H1 (cell line): Measurements from ENCODE around the gene TUBA4B.

Experiments used
- NRF1 ChIP-seq: IDR thresholded peaks from 2 replicates; pipeline ENCODE4 v1.6.1; 2011; ENCODE audit warnings: mild to moderate bottlenecking, low read depth, low read length, improper control_type of control experiment
- TAF1 ChIP-seq: IDR thresholded peaks from 2 replicates; pipeline ENCODE4 v1.6.1; 2011; ENCODE audit warnings: mild to moderate bottlenecking, low read depth, low read length
- TF ChIP-seq, protein P1 (sequence below), 3 experiments: IDR thresholded peaks; 1 replicate in 2 of 3; 2 replicates in 1 of 3; pipeline versions ENCODE4 v1.5.1 to v1.6.1; 2011; ENCODE audit warnings: low read length in 3 of 3, mild to moderate bottlenecking in 3 of 3, inconsistent platforms in 2 of 3, low read depth in 1 of 3, moderate library complexity in 1 of 3; ENCODE audit not compliant: insufficient read depth in 1 of 3; ENCODE audit errors: control extremely low read depth in 1 of 3

DNA sequence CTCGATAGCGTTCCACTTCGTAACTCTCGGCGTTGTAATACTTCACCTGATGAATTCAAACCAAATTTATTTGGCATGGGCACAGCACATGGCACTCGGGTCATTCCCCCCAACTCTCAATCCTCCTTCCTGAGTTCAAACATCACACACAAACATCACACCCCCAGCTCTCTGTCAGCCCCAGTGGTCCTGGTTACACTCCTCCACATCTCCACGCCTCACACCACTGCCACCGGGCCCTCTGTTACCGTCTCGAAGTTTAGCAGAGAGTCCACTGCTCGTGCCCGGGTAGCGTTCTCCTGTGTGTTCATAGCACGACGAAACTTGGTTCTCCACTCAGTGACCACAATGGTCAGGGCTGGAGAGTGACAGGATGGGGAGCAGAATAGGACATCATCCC, 38.9 kb upstream of the TUBA4B start:
- TF ChIP-seq, protein P1, sequence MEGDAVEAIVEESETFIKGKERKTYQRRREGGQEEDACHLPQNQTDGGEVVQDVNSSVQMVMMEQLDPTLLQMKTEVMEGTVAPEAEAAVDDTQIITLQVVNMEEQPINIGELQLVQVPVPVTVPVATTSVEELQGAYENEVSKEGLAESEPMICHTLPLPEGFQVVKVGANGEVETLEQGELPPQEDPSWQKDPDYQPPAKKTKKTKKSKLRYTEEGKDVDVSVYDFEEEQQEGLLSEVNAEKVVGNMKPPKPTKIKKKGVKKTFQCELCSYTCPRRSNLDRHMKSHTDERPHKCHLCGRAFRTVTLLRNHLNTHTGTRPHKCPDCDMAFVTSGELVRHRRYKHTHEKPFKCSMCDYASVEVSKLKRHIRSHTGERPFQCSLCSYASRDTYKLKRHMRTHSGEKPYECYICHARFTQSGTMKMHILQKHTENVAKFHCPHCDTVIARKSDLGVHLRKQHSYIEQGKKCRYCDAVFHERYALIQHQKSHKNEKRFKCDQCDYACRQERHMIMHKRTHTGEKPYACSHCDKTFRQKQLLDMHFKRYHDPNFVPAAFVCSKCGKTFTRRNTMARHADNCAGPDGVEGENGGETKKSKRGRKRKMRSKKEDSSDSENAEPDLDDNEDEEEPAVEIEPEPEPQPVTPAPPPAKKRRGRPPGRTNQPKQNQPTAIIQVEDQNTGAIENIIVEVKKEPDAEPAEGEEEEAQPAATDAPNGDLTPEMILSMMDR (IDR thresholded peaks at IDR 0.05; ENCODE audit: control extremely low read depth in 1 of 3, insufficient read depth in 1 of 3, low read depth in 1 of 3, low read length in 3 of 3) = no peak
- TF ChIP-seq TAF1 (no peak), NRF1 (no peak)
